Measurements from ENCODE around the gene GP9.

The GP9 gene

GRCh38 chr3:129060276-129061022 is at the start of gene GP9:
Gene GP9, plus strand, starts transcription at chr3:129060779. Its CDS starts 961 bp downstream, at chr3:129061740.
- no peaks in the 10 kb centered on the region for H3K4me1 ChIP-seq (ENCODE audit: control insufficient read depth, insufficient read depth, low read length)
- no peak within 1 kb of the TSS for H3K9ac ChIP-seq (ENCODE audit: low read length)
- H3K9me3 ChIP-seq (ENCODE audit: control insufficient read depth, low read length): no peaks in the 10 kb centered on the region
- H3K4me3 ChIP-seq (ENCODE audit: low read length): no peak within 1 kb of the TSS
- no peaks in the 10 kb centered on the region for H3K36me3 ChIP-seq (ENCODE audit: control insufficient read depth, insufficient read depth, low read length, severe bottlenecking)
- DNase-seq (ENCODE audit: low read depth): no peak
- peaks cover 31% of the 10 kb centered on the region for H3K27me3 ChIP-seq (replicated peaks; ENCODE audit: control insufficient read depth, insufficient read depth, low read length)

GRCh38 chr3:129013491-129013891 is 47.1 kb upstream of the GP9 start:
- Histone ChIP-seq H3K4me1 (ENCODE audit: control insufficient read depth, insufficient read depth, low read length) (no peaks in the 10 kb centered on the region), H3K9me3 (ENCODE audit: control insufficient read depth, low read length) (no peaks in the 10 kb centered on the region), H3K9ac (ENCODE audit: low read length) (no peak overlapping the region), H3K27me3 (replicated peaks; ENCODE audit: control insufficient read depth, insufficient read depth, low read length) (peaks cover 18% of the 10 kb centered on the region), H3K36me3 (ENCODE audit: control insufficient read depth, insufficient read depth, low read length, severe bottlenecking) (no peaks in the 10 kb centered on the region), H3K4me3 (ENCODE audit: low read length) (no peak overlapping the region)
- no peak for DNase-seq (ENCODE audit: low read depth)

- Histone ChIP-seq H3K9ac (ENCODE audit: low read length) (no peak overlapping the region), H3K9me3 (ENCODE audit: control insufficient read depth, low read length) (no peaks in the 10 kb centered on the region), H3K4me3 (ENCODE audit: low read length) (no peak overlapping the region), H3K36me3 (ENCODE audit: control insufficient read depth, insufficient read depth, low read length, severe bottlenecking) (no peaks in the 10 kb centered on the region), H3K4me1 (ENCODE audit: control insufficient read depth, insufficient read depth, low read length) (no peaks in the 10 kb centered on the region), H3K27me3 (replicated peaks; ENCODE audit: control insufficient read depth, insufficient read depth, low read length) (peaks cover 23% of the 10 kb centered on the region)
- DNase-seq (ENCODE audit: low read depth): no peak
Measured at GRCh38 chr3:129014148-129014547, 46.4 kb upstream of the GP9 start.

GRCh38 chr3:129014793-129015345 is 45.7 kb upstream of the GP9 start:
- Histone ChIP-seq H3K9me3 (ENCODE audit: control insufficient read depth, low read length) (no peaks in the 10 kb centered on the region), H3K36me3 (ENCODE audit: control insufficient read depth, insufficient read depth, low read length, severe bottlenecking) (no peaks in the 10 kb centered on the region), H3K9ac (ENCODE audit: low read length) (no peak overlapping the region), H3K4me1 (ENCODE audit: control insufficient read depth, insufficient read depth, low read length) (no peaks in the 10 kb centered on the region), H3K27me3 (replicated peaks; ENCODE audit: control insufficient read depth, insufficient read depth, low read length) (peaks cover 20% of the 10 kb centered on the region), H3K4me3 (ENCODE audit: low read length) (no peak overlapping the region)
- no peak for DNase-seq (ENCODE audit: low read depth)

GRCh38 chr3:129015388-129016105 is 45.0 kb upstream of the GP9 start:
- Histone ChIP-seq H3K9ac (ENCODE audit: low read length) (no peak overlapping the region), H3K9me3 (ENCODE audit: control insufficient read depth, low read length) (no peaks in the 10 kb centered on the region), H3K36me3 (ENCODE audit: control insufficient read depth, insufficient read depth, low read length, severe bottlenecking) (no peaks in the 10 kb centered on the region), H3K4me1 (ENCODE audit: control insufficient read depth, insufficient read depth, low read length) (no peaks in the 10 kb centered on the region), H3K4me3 (ENCODE audit: low read length) (no peak overlapping the region), H3K27me3 (replicated peaks; ENCODE audit: control insufficient read depth, insufficient read depth, low read length) (peaks cover 20% of the 10 kb centered on the region)
- no peak for DNase-seq (ENCODE audit: low read depth)

- Histone ChIP-seq H3K27me3 (replicated peaks; ENCODE audit: control insufficient read depth, insufficient read depth, low read length) (peaks cover 26% of the 10 kb centered on the region), H3K4me3 (ENCODE audit: low read length) (no peak overlapping the region), H3K36me3 (ENCODE audit: control insufficient read depth, insufficient read depth, low read length, severe bottlenecking) (no peaks in the 10 kb centered on the region), H3K9me3 (ENCODE audit: control insufficient read depth, low read length) (no peaks in the 10 kb centered on the region), H3K4me1 (ENCODE audit: control insufficient read depth, insufficient read depth, low read length) (no peaks in the 10 kb centered on the region), H3K9ac (ENCODE audit: low read length) (no peak overlapping the region)
- no peak for DNase-seq (ENCODE audit: low read depth)
Measured at GRCh38 chr3:129016356-129016719, 44.2 kb upstream of the GP9 start.

DNA sequence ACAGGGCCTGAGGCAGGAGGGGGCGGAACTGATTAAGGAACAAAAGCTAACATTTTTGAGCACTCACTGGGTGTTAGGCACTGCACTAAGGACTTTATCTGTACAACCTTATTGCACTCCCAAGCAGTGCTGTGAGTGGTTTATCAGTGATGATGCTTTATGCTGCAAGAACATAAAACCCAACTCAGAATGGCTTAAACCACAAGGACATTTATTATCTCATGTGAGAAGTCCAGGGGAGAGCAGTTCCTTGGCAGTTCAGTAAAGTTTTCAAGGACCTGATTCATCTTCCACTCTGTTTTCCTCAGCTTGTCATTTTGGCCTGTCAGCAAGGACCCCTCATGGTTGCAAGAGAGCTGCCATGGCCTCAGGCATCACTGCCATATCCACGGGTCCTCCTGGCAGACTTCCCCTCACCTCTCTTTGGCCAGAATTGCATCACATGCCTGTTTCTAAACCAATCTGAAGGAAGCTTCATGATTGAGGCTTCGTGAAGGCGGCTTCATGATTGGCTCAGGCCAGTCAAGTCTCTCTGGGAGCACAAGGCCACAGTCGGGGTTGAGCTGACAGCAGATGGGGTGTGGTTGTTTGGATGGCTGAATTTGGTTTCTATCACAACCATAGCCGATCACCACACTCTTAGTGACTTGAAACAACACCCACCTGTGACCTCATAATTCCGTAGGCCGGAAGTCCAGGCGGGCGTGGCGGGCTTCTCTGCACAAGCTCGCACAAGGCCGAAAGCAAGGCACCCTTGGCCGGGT is 43.7 kb upstream of the GP9 start:
- Histone ChIP-seq H3K9me3 (ENCODE audit: control insufficient read depth, low read length) (no peaks in the 10 kb centered on the region), H3K9ac (ENCODE audit: low read length) (no peak overlapping the region), H3K4me3 (ENCODE audit: low read length) (no peak overlapping the region), H3K36me3 (ENCODE audit: control insufficient read depth, insufficient read depth, low read length, severe bottlenecking) (no peaks in the 10 kb centered on the region), H3K4me1 (ENCODE audit: control insufficient read depth, insufficient read depth, low read length) (no peaks in the 10 kb centered on the region), H3K27me3 (replicated peaks; ENCODE audit: control insufficient read depth, insufficient read depth, low read length) (peaks cover 23% of the 10 kb centered on the region)
- DNase-seq (ENCODE audit: low read depth): no peak

DNA sequence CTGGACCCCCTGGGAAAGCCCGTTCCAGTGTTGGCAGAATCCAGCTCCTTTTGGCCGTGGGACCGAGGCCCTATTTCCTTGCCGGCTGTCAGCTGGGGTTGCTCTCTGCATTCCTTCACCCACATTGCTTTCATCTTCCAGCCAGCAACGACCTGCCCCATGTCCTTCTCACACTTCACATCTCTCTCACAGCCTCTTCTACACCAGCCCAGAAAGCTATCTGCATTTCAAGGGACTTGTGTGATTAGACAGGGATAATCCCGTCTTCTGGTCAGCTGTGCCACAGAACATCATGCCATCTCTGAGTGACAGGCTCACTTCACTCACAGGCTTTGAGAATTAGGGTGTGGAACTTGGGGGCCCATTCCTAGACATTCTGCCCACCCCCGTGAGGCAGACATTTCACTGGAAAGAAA is 43.1 kb upstream of the GP9 start:
- no peaks in the 10 kb centered on the region for H3K4me1 ChIP-seq (ENCODE audit: control insufficient read depth, insufficient read depth, low read length)
- no peak overlapping the region for H3K4me3 ChIP-seq (ENCODE audit: low read length)
- no peaks in the 10 kb centered on the region for H3K36me3 ChIP-seq (ENCODE audit: control insufficient read depth, insufficient read depth, low read length, severe bottlenecking)
- no peak overlapping the region for H3K9ac ChIP-seq (ENCODE audit: low read length)
- no peaks in the 10 kb centered on the region for H3K9me3 ChIP-seq (ENCODE audit: control insufficient read depth, low read length)
- DNase-seq (ENCODE audit: low read depth): no peak
- H3K27me3 ChIP-seq (replicated peaks; ENCODE audit: control insufficient read depth, insufficient read depth, low read length): peaks cover 23% of the 10 kb centered on the region

GRCh38 chr3:129018271-129018670 is 42.3 kb upstream of the GP9 start:
- no peak overlapping the region for H3K9ac ChIP-seq (ENCODE audit: low read length)

DNA sequence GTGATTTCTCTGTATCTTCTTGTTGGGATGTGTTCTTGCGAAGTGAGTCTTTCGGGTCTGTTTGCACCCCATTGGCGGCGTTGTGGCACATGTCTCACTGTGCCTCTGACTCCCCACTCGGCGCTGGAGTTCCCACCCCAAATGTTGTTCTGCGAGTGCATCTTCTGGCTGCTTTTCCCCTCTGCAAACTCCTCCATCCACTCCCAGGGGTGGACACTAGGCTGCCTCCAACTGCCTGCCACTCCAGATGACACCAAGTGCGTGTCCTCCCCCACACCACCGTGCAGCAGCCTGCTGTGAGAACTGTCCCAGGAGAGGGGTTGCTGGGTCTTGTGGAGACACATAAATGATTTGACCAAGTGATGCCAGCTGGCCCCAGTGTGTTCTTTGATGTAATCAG is 41.8 kb upstream of the GP9 start:
- Histone ChIP-seq H3K4me3 (ENCODE audit: low read length) (no peak overlapping the region), H3K36me3 (ENCODE audit: control insufficient read depth, insufficient read depth, low read length, severe bottlenecking) (no peaks in the 10 kb centered on the region), H3K27me3 (replicated peaks; ENCODE audit: control insufficient read depth, insufficient read depth, low read length) (peaks cover 23% of the 10 kb centered on the region), H3K9ac (ENCODE audit: low read length) (no peak overlapping the region), H3K9me3 (ENCODE audit: control insufficient read depth, low read length) (peaks cover 4% of the 10 kb centered on the region), H3K4me1 (ENCODE audit: control insufficient read depth, insufficient read depth, low read length) (no peaks in the 10 kb centered on the region)
- DNase-seq (ENCODE audit: low read depth): no peak

More at GRCh38 chr3:129018271-129018670, 42.3 kb upstream of the GP9 start:
- Histone ChIP-seq H3K9me3 (ENCODE audit: control insufficient read depth, low read length) (peaks cover 4% of the 10 kb centered on the region), H3K4me1 (ENCODE audit: control insufficient read depth, insufficient read depth, low read length) (no peaks in the 10 kb centered on the region), H3K36me3 (ENCODE audit: control insufficient read depth, insufficient read depth, low read length, severe bottlenecking) (no peaks in the 10 kb centered on the region), H3K4me3 (ENCODE audit: low read length) (no peak overlapping the region), H3K27me3 (replicated peaks; ENCODE audit: control insufficient read depth, insufficient read depth, low read length) (peaks cover 23% of the 10 kb centered on the region)
- no peak for DNase-seq (ENCODE audit: low read depth)

- Histone ChIP-seq H3K36me3 (ENCODE audit: control insufficient read depth, insufficient read depth, low read length, severe bottlenecking) (no peaks in the 10 kb centered on the region), H3K9me3 (ENCODE audit: control insufficient read depth, low read length) (peaks cover 4% of the 10 kb centered on the region), H3K4me3 (ENCODE audit: low read length) (no peak overlapping the region), H3K4me1 (ENCODE audit: control insufficient read depth, insufficient read depth, low read length) (no peaks in the 10 kb centered on the region), H3K27me3 (replicated peaks; ENCODE audit: control insufficient read depth, insufficient read depth, low read length) (peaks cover 19% of the 10 kb centered on the region), H3K9ac (ENCODE audit: low read length) (no peak overlapping the region)
- DNase-seq (ENCODE audit: low read depth): no peak
Measured at GRCh38 chr3:129019266-129019665, 41.3 kb upstream of the GP9 start.
